Stimulated activated CD4-positive, alpha-beta T cell treated with anti-CD3 and anti-CD28 coated beads, Interleukin-12 subunit alpha, Interleukin-12 subunit beta, amount 100 ng/mL, for 4 hours (primary cell): ENCODE results near the gene CSMD2.
"Not testable (repeated sequence)": the region's sequence is repeated elsewhere in the genome, so short reads cannot be mapped to it uniquely, and the experiment has no call there.

ENCODE experiments used
- DNase-seq: peaks from one replicate; pipeline ENCODE4 v3.0.0-alpha.2; 2020

CSMD2 gene

GRCh38 chr1:34100332-34100731 is 64.7 kb downstream of the CSMD2 start:
- DNase-seq: no peak

- DNase-seq: not testable (repeated sequence)
These were observed 72.6 kb downstream of the CSMD2 start for GRCh38 chr1:34092399-34092798.

GRCh38 chr1:34089731-34090130 is 75.3 kb downstream of the CSMD2 start:
- DNase-seq: no peak

- no peak for DNase-seq
These were observed 77.0 kb downstream of the CSMD2 start for GRCh38 chr1:34087986-34088385.

- DNase-seq: no peak
These were observed 78.5 kb downstream of the CSMD2 start for GRCh38 chr1:34086561-34086960.

- no peak for DNase-seq
These were observed 81.1 kb downstream of the CSMD2 start for GRCh38 chr1:34083974-34084373.

- not testable (repeated sequence) for DNase-seq
These were observed 82.9 kb downstream of the CSMD2 start for GRCh38 chr1:34082085-34082670.

GRCh38 chr1:34078383-34078782 is 86.6 kb downstream of the CSMD2 start:
- DNase-seq: no peak

GRCh38 chr1:34075576-34075975 is 89.5 kb downstream of the CSMD2 start:
- DNase-seq: no peak

- no peak for DNase-seq
These were observed 91.9 kb downstream of the CSMD2 start for GRCh38 chr1:34073028-34073695.

GRCh38 chr1:34070201-34070836 is 94.7 kb downstream of the CSMD2 start:
- DNase-seq: no peak

GRCh38 chr1:34066981-34067603 is 97.9 kb downstream of the CSMD2 start:
- no peak for DNase-seq

GRCh38 chr1:34066166-34066565 is 98.9 kb downstream of the CSMD2 start:
- DNase-seq: no peak

- no peak for DNase-seq
These were observed 99.5 kb downstream of the CSMD2 start for GRCh38 chr1:34065498-34065897.

GRCh38 chr1:34060901-34061415 is 104.1 kb downstream of the CSMD2 start:
- DNase-seq: no peak

- DNase-seq: no peak
These were observed 104.8 kb downstream of the CSMD2 start for GRCh38 chr1:34060187-34060730.

- no peak for DNase-seq
These were observed 107.5 kb downstream of the CSMD2 start for GRCh38 chr1:34057347-34058130.

GRCh38 chr1:34055818-34056217 is 109.2 kb downstream of the CSMD2 start:
- no peak for DNase-seq

GRCh38 chr1:34054920-34055319 is 110.1 kb downstream of the CSMD2 start:
- no peak for DNase-seq

- DNase-seq: no peak
These were observed 111.4 kb downstream of the CSMD2 start for GRCh38 chr1:34053660-34054059.

GRCh38 chr1:34052565-34052964 is 112.5 kb downstream of the CSMD2 start:
- DNase-seq: no peak

- no peak for DNase-seq
These were observed 114.1 kb downstream of the CSMD2 start for GRCh38 chr1:34050709-34051485.
